Endodermal cell (in vitro differentiated cells): Measurements from ENCODE around the gene RPS6KA2. TPM values are rescaled to one million over a fixed set of nuclear protein-coding genes. Genes with fewer than 3 reads are reported as not detected.

Source experiments
- DNase-seq: peaks from one replicate; pipeline ENCODE4 v3.0.0-alpha.2; 2017
- H3K27ac ChIP-seq: 2 replicates; pipeline ENCODE4 v1.5.1; 2013; ENCODE audit warnings: mild to moderate bottlenecking, low read depth, low read length, moderate library complexity
- H3K27me3 ChIP-seq: 2 replicates; pipeline ENCODE4 v1.6.1; 2013; ENCODE audit warnings: mild to moderate bottlenecking, low read length, moderate library complexity; ENCODE audit not compliant: insufficient read depth, control insufficient read depth, poor library complexity, severe bottlenecking
- H3K36me3 ChIP-seq: 2 replicates; pipeline ENCODE4 v1.7.0; 2013; ENCODE audit warnings: mild to moderate bottlenecking, low read length, moderate library complexity; ENCODE audit not compliant: control insufficient read depth, insufficient read depth
- H3K4me1 ChIP-seq: one replicate; pipeline ENCODE4 v1.7.0; 2013; ENCODE audit warnings: low read length; ENCODE audit not compliant: control insufficient read depth, insufficient read depth
- H3K4me3 ChIP-seq: 2 replicates; pipeline ENCODE4 v1.5.1; 2013; ENCODE audit warnings: mild to moderate bottlenecking, low read length, moderate library complexity
- H3K9ac ChIP-seq: 2 replicates; pipeline ENCODE4 v1.6.1; 2013; ENCODE audit warnings: mild to moderate bottlenecking, low read length, moderate library complexity; ENCODE audit not compliant: poor library complexity, severe bottlenecking; ENCODE audit errors: extremely low read depth
- H3K9me3 ChIP-seq: 2 replicates; pipeline ENCODE4 v1.6.1; 2013; ENCODE audit warnings: mild to moderate bottlenecking, low read length, moderate library complexity; ENCODE audit not compliant: control insufficient read depth
- H3K27ac Mint-ChIP-seq: 2 replicates; pipeline ENCODE4 v1.8.0; 2020; ENCODE audit warnings: mixed read lengths
- H3K27me3 Mint-ChIP-seq: 2 replicates; pipeline ENCODE4 v1.8.0; 2021; ENCODE audit warnings: mild to moderate bottlenecking, mixed read lengths; ENCODE audit not compliant: insufficient read depth
- H3K36me3 Mint-ChIP-seq: 2 replicates; pipeline ENCODE4 v1.8.0; 2020; ENCODE audit warnings: low read depth, mixed read lengths
- H3K4me1 Mint-ChIP-seq: 2 replicates; pipeline ENCODE4 v1.8.0; 2020; ENCODE audit warnings: mixed read lengths
- H3K4me3 Mint-ChIP-seq: 2 replicates; pipeline ENCODE4 v1.8.0; 2020; ENCODE audit warnings: mild to moderate bottlenecking, moderate library complexity, mixed read lengths
- H3K9me3 Mint-ChIP-seq: 2 replicates; pipeline ENCODE4 v1.8.0; 2020; ENCODE audit warnings: mild to moderate bottlenecking, mixed read lengths
- WGBS, 2 experiments: methylation state at CpG; one replicate each; pipeline versions ENCODE4 v1.1.5 to v1.1.7; 2013; ENCODE audit warnings: missing lambda C conversion rate in 2 of 2, mixed read lengths in 1 of 2; ENCODE audit not compliant: insufficient coverage in 1 of 2, insufficient read length in 1 of 2; 5-methylcytosine and 5-hydroxymethylcytosine counted together
- total RNA-seq, 2 donors: library from RNA; stranded (reverse); fragmentation: NEBNext Ultra II Directional in 1 of 2; extraction: Animal tissue kit (Norgen Biotek cat#: 25700) in 1 of 2; gene quantifications; 2 replicates in 1 of 2; 3 replicates in 1 of 2; pipeline ENCODE4 v1.2.1, GENCODE V29; 2021
- TF ChIP-seq, protein P1 (sequence below): fragments of 200-600 bp; sonication (generic); conservative IDR thresholded peaks from 2 replicates; pipeline ENCODE4 v1.5.0; 2021; ENCODE audit warnings: antibody characterized with exemption, mild to moderate bottlenecking

Gene RPS6KA2
- total RNA-seq, 2 donors from 2014 or later: 17.9 to 23.9 TPM

- H3K4me1 ChIP-seq: no peaks in the 10 kb centered on the region
- peaks cover 10% of the 10 kb centered on the region for H3K36me3 ChIP-seq
- H3K27ac ChIP-seq: no peak overlapping the region
- H3K27me3 Mint-ChIP-seq: no peaks in the 10 kb centered on the region
- TF ChIP-seq, protein P1, sequence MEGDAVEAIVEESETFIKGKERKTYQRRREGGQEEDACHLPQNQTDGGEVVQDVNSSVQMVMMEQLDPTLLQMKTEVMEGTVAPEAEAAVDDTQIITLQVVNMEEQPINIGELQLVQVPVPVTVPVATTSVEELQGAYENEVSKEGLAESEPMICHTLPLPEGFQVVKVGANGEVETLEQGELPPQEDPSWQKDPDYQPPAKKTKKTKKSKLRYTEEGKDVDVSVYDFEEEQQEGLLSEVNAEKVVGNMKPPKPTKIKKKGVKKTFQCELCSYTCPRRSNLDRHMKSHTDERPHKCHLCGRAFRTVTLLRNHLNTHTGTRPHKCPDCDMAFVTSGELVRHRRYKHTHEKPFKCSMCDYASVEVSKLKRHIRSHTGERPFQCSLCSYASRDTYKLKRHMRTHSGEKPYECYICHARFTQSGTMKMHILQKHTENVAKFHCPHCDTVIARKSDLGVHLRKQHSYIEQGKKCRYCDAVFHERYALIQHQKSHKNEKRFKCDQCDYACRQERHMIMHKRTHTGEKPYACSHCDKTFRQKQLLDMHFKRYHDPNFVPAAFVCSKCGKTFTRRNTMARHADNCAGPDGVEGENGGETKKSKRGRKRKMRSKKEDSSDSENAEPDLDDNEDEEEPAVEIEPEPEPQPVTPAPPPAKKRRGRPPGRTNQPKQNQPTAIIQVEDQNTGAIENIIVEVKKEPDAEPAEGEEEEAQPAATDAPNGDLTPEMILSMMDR: no peak
- H3K9me3 ChIP-seq: no peaks in the 10 kb centered on the region
- no peaks in the 10 kb centered on the region for H3K9me3 Mint-ChIP-seq
- H3K4me3 ChIP-seq: no peak overlapping the region
- H3K4me3 Mint-ChIP-seq: no peak overlapping the region
- no peaks in the 10 kb centered on the region for H3K4me1 Mint-ChIP-seq
- H3K9ac ChIP-seq: no peak overlapping the region
- 65 to 76% methylated on average over 16 to 25 of the region's 25 CpGs for WGBS, 2 experiments
- no peaks in the 10 kb centered on the region for H3K27me3 ChIP-seq
- no peak overlapping the region for H3K27ac Mint-ChIP-seq
- peak; percentile 71 for DNase-seq
- peaks cover 34% of the 10 kb centered on the region for H3K36me3 Mint-ChIP-seq
Observed at GRCh38 chr6:166507809-166508564, 119.1 kb downstream of the RPS6KA2 start.

- no peaks in the 10 kb centered on the region for H3K9me3 Mint-ChIP-seq
- WGBS, 2 experiments: 97 to 100% methylated on average over 2 of the region's 2 CpGs
- TF ChIP-seq, protein P1: no peak
- H3K27ac Mint-ChIP-seq: no peak overlapping the region
- Histone ChIP-seq H3K4me1 (no peaks in the 10 kb centered on the region), H3K4me3 (no peak overlapping the region), H3K36me3 (peaks cover 10% of the 10 kb centered on the region), H3K9ac (no peak overlapping the region), H3K27me3 (no peaks in the 10 kb centered on the region), H3K27ac (no peak overlapping the region), H3K9me3 (no peaks in the 10 kb centered on the region)
- no peak for DNase-seq
- no peaks in the 10 kb centered on the region for H3K27me3 Mint-ChIP-seq
- H3K36me3 Mint-ChIP-seq: peaks cover 32% of the 10 kb centered on the region
- H3K4me1 Mint-ChIP-seq: no peaks in the 10 kb centered on the region
- no peak overlapping the region for H3K4me3 Mint-ChIP-seq
Observed at GRCh38 chr6:166507380-166507779, 119.7 kb downstream of the RPS6KA2 start.

DNA sequence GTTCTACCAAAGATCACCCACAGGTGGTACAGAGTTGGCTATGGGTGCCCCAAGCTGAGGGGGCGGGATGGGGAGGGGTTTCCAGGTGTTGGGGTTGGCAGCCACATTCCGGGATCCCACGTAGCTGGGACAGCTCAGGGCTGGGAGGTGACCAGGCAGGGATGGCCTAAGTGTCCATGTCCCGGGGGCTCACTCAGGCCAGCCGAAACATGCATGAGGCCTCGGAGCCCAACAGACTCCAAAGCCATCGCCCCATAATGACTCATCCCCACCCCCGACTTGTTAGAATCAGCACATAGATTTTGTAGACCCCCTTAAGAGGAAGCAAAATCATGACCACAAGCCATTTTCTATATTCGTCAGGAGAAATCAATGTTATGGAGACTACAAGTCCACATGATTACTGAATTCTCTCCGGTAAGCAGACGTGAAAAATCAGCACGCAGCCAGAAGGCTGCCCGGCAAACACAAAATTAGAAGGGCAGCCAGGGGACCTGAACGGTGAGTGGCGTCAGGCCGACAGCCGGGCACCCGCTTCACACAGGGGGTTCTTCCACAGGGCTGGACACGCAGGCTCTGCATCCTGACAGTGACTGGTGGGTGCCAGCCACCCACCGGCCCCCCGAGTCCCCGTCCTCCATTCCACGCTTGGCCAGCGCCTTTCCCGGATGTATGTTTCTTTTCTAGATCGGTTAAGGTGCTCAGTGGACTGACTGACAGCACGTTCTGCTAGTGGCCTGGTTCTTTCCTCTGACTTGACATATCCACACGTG, 121.7 kb downstream of the RPS6KA2 start:
- H3K4me3 Mint-ChIP-seq: no peak overlapping the region
- H3K36me3 Mint-ChIP-seq: peaks cover 32% of the 10 kb centered on the region
- no peaks in the 10 kb centered on the region for H3K9me3 ChIP-seq
- no peak overlapping the region for H3K9ac ChIP-seq
- H3K27ac ChIP-seq: no peak overlapping the region
- H3K27ac Mint-ChIP-seq: no peak overlapping the region
- H3K4me1 Mint-ChIP-seq: no peaks in the 10 kb centered on the region
- H3K27me3 Mint-ChIP-seq: no peaks in the 10 kb centered on the region
- H3K4me1 ChIP-seq: no peaks in the 10 kb centered on the region
- WGBS, 2 experiments: 91 to 94% methylated on average over 22 to 28 of the region's 28 CpGs
- H3K4me3 ChIP-seq: no peak overlapping the region
- H3K27me3 ChIP-seq: no peaks in the 10 kb centered on the region
- no peaks in the 10 kb centered on the region for H3K9me3 Mint-ChIP-seq
- no peak for DNase-seq
- peaks cover 10% of the 10 kb centered on the region for H3K36me3 ChIP-seq
- TF ChIP-seq, protein P1: no peak
